HS-27A (cell line): ENCODE results near the gene PRSS38.
"Not testable (repeated sequence)": the region's sequence is repeated elsewhere in the genome, so short reads cannot be mapped to it uniquely, and the experiment has no call there.

Experiments used
- DNase-seq: peaks from one replicate; pipeline ENCODE4 v3.0.0-alpha.2; 2012; ENCODE audit warnings: low read depth, missing footprints

PRSS38 gene

GRCh38 chr1:227844320-227845146, 29.1 kb downstream of the PRSS38 start:
- no peak for DNase-seq

GRCh38 chr1:227845147-227845458, 29.6 kb downstream of the PRSS38 start:
- no peak for DNase-seq

DNA sequence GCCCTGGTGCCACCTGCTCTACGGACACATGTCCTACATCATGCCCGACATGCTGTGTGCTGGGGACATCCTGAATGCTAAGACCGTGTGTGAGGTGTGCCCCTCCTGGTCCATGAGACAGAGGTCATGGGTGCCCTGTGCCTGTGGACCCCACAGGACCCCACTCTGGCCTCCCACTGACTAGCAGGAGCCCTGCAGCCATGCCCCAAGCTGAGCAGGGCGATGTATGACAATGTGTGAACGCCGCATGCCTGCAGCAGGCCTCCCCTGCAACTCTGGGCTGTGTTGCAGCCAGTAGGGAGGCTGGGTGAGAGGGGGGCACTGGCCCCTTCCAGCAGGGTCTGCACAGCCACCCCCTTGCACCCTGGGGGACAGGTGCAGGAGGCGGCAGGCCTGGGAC, 30.0 kb downstream of the PRSS38 start:
- DNase-seq, result no peak

- DNase-seq, result no peak
Measured at GRCh38 chr1:227846265-227846858, 30.9 kb downstream of the PRSS38 start.

- DNase-seq, result not testable (repeated sequence)
Measured at GRCh38 chr1:227847046-227847445, 31.6 kb downstream of the PRSS38 start.

DNA sequence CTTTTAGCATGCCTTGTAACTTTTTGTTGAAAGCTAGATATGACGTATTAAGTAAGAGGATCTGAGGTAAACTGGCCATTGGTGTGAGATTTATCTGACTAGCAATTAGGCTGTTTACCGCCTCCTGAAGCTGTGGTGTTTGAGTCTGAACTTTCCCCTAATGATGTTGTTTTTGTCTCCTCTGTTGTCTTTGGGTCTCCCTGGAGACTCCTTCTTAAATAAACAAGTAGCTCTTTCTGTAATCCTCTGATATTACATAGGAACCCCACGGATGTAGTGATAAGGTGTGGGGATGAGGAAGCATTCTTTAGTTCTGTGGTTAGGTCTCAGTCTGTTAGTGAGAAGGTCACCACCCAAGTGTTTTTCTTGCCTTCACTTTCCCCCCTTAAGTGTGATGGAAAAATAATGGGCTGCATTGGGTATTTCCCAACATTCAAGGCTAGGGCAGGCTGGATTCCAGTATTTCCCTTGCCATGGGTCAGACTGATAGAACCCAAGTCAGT, 33.0 kb downstream of the PRSS38 start:
- DNase-seq, result no peak

DNA sequence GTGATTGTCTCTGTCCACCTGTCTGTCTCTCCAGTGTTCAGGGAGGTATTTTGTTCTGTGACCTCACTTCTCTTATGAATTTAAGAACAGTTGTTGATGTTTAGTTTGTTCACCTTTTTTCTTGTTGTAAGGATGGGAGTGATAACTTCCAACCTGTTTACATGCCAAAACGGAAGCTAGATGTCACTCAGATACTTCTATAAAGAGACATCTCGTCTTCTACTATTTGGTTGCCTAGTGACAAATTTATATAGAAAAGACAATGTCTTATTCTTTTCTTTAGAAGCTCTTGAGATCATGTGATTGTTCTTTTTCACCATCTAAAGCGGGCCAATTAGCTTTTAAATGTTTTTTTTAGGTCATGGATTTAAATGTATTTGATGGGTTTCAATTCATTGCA, 33.8 kb downstream of the PRSS38 start:
- DNase-seq, result no peak

DNA sequence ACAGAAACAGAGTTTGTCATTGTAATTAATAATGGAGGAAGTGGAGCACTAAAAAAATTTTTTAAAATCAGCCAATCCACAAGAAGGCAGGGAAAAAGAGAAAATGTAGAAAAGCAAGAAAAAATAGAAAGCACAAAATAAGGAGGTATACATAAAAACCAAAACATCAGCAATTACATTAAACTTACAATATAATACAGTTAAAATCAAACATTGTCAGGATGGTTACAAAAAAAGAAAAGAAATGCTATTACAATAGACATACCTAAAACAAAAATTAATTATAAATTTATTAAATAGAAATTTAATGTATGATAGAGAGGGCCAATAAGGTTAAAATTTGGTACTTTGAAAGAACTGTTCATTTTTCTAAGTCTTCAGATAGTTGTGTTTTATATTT, 38.7 kb downstream of the PRSS38 start:
- no peak for DNase-seq

DNA sequence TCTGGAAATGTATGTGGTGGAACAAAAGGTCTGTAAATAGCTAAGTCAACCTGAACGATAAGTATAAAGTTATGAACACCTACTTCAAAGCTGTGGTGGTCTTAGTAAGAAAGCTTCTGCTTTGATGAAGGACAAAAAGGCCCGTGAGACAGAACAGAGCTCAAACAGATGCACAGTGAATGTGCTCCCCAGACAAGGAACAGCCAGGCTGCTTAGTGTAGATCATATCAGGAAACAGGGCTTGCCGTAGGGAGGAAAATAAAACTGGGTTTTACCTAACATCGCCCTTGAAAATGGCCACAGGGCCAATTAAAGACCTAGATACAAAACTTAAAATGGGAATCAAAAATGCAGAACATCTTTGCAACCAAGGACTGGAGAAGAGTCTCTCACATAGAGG, 40.2 kb downstream of the PRSS38 start:
- no peak for DNase-seq

GRCh38 chr1:227856147-227856858, 40.8 kb downstream of the PRSS38 start:
- DNase-seq, result no peak

GRCh38 chr1:227864882-227865281, 49.4 kb downstream of the PRSS38 start:
- no peak for DNase-seq

DNA sequence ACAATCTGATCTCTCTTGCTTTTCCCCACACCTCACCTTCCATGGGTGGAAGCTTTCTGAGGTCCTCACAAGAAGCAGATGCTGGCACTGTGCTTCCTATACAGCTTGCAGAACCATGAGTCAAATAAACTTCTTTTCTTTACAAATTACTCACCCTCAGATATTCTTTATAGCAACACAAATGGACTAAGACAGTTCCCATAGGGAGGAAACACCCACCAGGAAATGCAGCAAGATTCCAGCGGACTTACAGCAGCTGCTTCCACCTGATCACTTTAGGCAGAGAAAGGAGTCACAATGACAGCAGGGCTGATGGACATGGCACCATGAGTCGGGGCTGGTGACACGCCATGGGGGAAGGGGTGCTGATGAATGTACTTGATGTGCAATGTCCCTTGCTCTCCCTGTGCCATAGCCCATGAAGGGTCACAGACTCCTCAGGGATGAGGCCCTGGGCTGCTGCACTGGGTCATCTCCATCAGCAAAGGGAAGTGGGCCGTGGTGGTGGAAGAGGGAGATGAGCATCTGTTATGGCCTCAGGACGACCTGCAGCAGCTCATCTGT, 53.9 kb downstream of the PRSS38 start:
- DNase-seq, result no peak

- DNase-seq, result no peak
Measured at GRCh38 chr1:227869851-227870305, 54.4 kb downstream of the PRSS38 start.

DNA sequence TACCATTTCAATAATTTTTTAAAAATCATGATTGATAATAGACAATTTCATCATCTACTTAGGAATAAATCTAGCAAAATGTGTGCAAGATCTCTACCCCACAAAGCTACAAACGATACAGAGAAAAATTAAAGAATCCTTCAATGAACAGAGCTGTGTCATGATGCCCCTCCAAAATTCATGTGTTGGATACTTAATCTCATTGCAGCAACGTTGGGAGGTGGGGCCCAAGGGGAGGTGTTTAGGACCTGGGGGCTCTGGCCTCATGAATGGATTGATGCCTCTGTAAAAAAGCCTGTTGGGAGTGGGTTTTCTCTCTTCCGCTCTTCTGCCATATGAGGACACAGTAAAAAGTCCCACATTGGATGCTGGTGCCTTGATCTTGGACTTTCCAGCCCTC, 54.9 kb downstream of the PRSS38 start:
- no peak for DNase-seq

- DNase-seq, result not testable (repeated sequence)
Measured at GRCh38 chr1:227871892-227872291, 56.4 kb downstream of the PRSS38 start.

- not testable (repeated sequence) for DNase-seq
Measured at GRCh38 chr1:227877810-227878209, 62.3 kb downstream of the PRSS38 start.

- no peak for DNase-seq
Measured at GRCh38 chr1:227880342-227880924, 65.0 kb downstream of the PRSS38 start.

- no peak for DNase-seq
Measured at GRCh38 chr1:227883073-227883520, 67.6 kb downstream of the PRSS38 start.

GRCh38 chr1:227883641-227884301, 68.3 kb downstream of the PRSS38 start:
- DNase-seq, result no peak

DNA sequence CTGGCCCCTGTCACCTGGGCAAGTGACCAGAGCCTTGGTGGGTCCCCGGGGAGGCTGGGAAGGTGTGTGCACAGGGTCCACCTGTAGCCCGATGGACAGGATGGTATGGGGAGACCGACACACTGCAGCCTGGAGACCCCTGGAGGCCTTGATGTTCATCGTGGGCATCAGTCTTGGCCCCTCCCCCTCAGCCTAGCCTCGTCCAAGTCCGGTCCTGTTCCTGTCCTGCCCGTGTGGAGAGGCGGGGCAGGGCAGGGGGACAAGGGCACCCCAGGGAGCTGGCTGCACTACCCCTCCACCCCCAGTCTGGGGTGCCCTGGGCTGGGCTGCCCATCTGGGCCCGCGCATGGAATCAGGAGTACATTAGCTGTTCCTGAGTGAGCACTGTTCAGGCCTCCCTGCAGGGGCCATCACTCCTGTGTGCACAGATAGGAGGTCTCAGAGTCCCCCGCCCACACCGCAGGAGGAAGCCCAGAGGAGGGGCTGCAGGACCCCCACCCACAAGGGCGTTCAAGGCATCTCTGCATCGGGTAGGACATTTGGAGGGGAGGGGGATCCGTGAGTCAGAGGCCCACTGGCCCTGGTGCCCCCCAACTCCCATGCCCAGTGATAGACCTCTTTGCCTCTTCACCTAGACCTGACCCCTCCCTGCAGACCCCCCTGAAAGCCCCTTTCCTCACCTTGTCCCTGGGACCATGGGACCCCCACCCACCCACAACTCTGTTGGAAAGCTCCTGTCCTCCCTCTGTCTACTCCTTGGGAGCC, 69.1 kb downstream of the PRSS38 start:
- no peak for DNase-seq

DNA sequence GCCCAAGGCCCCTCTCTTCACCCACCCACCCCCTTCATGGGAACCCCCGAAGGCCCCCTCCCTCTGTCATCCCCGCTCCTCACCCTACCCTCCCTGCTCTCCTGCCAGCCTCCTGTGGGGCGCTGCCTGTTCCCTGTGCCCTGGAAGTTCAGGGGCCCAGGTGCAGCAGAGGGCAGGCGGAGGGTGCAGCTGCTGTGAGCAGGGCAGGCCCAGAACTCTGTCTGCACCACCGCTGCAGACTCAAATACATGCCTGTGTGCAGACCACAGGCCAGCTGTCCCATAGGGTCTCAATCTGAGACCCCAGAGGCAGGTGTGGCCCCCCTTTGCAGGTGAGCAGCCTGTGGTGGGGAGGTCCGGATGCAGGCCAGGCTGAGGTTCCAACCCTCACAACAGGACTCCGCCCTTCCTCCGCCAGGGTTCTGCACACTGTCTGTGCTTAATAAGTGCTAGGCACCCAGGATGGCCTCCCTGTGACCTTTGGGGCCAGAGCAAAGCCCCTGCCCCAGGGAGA, 69.7 kb downstream of the PRSS38 start:
- no peak for DNase-seq
